Stimulated activated CD8-positive, alpha-beta memory T cell treated with anti-CD3 and anti-CD28 coated beads, Interleukin-12 subunit alpha, Interleukin-12 subunit beta, amount 100 ng/mL, for 1 hour (primary cell): ENCODE measurements around the gene IQCH.

Source experiments
- DNase-seq: peaks from one replicate; pipeline ENCODE4 v3.0.0-alpha.2; 2020; ENCODE audit warnings: low read depth

IQCH gene

GRCh38 chr15:67254238-67255175 lies at the start of gene IQCH, which contains the start of gene AAGAB:
Gene IQCH (plus strand): TSS chr15:67254786. CDS start chr15:67254897, 111 bp downstream.
Gene AAGAB (minus strand): TSS chr15:67254661. CDS start chr15:67254631, 30 bp downstream.
- DNase-seq = peak; percentile 94

- DNase-seq = no peak
These were observed 46.9 kb upstream of the IQCH start for GRCh38 chr15:67207555-67208207.

- DNase-seq = no peak
These were observed 46.2 kb upstream of the IQCH start for GRCh38 chr15:67208396-67208795.

GRCh38 chr15:67210555-67211168 lies 43.9 kb upstream of the IQCH start:
- no peak for DNase-seq

- no peak for DNase-seq
These were observed 41.8 kb upstream of the IQCH start for GRCh38 chr15:67212684-67213367.

GRCh38 chr15:67215102-67215501 lies 39.5 kb upstream of the IQCH start:
- no peak for DNase-seq

GRCh38 chr15:67216859-67217258 lies 37.7 kb upstream of the IQCH start:
- no peak for DNase-seq

- no peak for DNase-seq
These were observed 36.2 kb upstream of the IQCH start for GRCh38 chr15:67218428-67218827.

- DNase-seq = no peak
These were observed 35.3 kb upstream of the IQCH start for GRCh38 chr15:67219288-67219687.

GRCh38 chr15:67224889-67225288 lies 29.7 kb upstream of the IQCH start:
- DNase-seq = no peak

- DNase-seq = no peak
These were observed 29.2 kb upstream of the IQCH start for GRCh38 chr15:67225336-67225735.

GRCh38 chr15:67227431-67227830 lies 27.2 kb upstream of the IQCH start:
- no peak for DNase-seq

- DNase-seq = no peak
These were observed 26.7 kb upstream of the IQCH start for GRCh38 chr15:67227846-67228245.

GRCh38 chr15:67228286-67228685 lies 26.3 kb upstream of the IQCH start:
- no peak for DNase-seq

- DNase-seq = no peak
These were observed 24.1 kb upstream of the IQCH start for GRCh38 chr15:67230504-67230903.

- no peak for DNase-seq
These were observed 22.0 kb upstream of the IQCH start for GRCh38 chr15:67232591-67232990.

- no peak for DNase-seq
These were observed 14.1 kb upstream of the IQCH start for GRCh38 chr15:67240235-67241131.

GRCh38 chr15:67241132-67241855 lies 13.3 kb upstream of the IQCH start:
- DNase-seq = no peak

GRCh38 chr15:67242708-67243111 lies 11.9 kb upstream of the IQCH start:
- DNase-seq = no peak

- no peak for DNase-seq
These were observed 9.6 kb upstream of the IQCH start for GRCh38 chr15:67244971-67245478.
